NCI-H1417 treated with DMSO at 0.1 percent for 48 hours (cell line): Measurements from ENCODE around the gene BNC1.
"Not testable (repeated sequence)": the region's sequence is repeated elsewhere in the genome, so short reads cannot be mapped to it uniquely, and the experiment has no call there.

Source experiments
- DNase-seq: peaks from one replicate; lab custom pipeline; 2025; lab: John Stamatoyannopoulos, UW

Gene BNC1

DNA sequence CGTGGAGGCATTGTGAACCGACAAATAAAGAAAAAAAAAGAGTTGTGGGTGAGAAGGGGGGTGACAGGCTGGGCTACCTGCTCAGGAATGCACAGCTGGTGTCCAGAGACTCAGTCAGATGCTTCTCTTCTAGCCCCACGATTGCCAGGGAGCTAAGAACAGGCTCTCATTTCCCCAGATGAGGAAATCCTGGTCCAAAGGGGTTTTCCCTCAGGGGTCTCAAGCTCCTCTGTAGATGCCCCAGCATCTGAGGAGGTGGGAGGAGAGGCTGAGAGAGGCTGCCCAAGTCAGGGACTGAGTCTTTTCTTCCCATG, 35.5 kb downstream of the BNC1 start:
- DNase-seq = no peak

DNA sequence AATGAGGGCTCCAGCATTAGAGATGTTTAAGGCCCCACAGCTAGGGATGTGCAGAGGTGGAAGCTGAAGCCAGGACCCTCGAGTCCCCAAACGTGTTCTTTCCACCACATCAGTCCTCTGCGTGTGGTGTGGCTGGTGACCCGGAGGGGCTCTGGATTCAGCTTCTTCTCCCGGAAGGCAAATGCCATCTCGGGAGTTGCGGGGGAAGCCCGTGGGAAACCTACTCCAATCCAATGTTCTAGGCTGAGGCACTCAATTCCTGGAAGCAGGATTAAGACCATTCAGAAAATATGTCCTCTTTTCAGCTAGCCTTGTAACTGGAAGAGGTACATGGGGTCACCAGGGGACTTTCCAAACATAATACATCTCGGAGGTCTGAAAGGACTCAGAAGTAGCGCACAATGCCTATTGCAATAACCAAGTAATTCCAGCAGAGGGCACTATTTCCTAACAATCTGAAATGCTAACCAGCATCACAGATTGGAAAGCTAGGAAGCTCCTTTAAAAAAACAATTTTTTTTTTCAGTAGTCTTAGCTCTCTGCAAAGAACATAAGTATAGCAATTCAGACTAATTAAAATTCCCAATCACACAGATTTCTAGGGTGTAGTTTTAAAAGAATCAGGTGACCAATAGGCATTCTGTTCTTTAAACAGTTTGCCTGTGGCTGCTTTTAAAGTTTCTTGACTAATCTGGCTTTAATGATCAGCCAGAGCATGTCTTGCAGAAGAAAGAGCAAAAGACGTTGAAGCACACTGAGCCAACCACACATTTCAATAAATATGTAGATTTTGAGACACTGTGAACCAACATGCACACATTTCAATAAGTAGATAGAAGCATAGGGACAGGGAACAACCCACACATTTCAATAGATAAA, 36.1 kb downstream of the BNC1 start:
- peak; percentile 30 for DNase-seq

DNA sequence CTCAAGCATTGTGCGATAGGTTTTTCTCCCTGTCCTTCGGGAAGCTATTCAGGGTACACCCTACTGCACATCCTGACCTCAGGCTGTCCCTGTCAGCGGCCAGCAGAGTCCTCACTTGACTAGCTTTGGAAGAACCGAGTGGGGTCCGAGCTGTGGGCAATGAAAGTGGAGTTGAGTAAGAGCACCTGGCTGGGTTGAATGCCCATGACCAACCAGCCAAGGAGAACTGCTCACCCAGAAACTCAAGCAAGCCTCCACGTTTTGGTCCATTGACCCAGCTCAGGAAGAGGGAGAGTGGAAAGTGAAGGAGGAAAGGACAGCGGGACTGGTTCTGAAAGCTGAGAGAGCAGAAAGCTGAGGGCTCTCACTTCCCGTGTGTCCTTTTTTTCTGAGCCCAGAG, 40.8 kb downstream of the BNC1 start:
- DNase-seq = no peak

DNA sequence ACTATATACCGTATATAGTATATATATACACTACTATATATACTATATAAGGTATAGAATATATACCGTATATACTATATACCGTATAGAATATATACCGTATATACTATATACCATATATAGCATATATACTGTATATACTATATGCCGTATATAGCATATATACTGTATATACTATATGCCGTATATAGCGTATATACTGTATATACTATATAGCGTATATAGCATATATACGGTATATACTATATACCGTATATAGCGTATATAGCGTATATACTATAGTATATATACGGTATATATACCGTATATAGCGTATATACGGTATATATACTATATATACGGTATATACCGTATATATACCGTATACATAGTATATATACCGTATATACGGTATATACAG, 54.2 kb downstream of the BNC1 start:
- no peak for DNase-seq

DNA sequence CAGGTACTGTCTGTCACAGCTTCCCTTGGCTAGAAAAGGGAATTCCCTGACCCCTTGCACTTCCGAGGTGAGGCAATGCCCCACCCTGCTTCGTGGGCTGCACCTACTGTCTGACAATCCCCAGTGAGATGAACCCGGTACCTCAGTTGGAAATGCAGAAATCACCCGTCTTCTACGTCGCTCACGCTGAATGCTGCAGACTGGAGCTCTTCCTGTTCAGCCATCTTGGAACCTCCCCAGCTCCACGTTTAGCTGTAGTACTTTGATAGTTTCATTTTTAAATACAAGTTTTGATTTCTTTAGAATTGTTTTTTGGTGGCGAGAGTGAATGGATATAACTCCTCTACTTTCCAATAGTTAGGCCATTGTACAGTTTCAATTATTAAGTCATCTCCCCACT, 59.0 kb downstream of the BNC1 start:
- DNase-seq = no peak

DNA sequence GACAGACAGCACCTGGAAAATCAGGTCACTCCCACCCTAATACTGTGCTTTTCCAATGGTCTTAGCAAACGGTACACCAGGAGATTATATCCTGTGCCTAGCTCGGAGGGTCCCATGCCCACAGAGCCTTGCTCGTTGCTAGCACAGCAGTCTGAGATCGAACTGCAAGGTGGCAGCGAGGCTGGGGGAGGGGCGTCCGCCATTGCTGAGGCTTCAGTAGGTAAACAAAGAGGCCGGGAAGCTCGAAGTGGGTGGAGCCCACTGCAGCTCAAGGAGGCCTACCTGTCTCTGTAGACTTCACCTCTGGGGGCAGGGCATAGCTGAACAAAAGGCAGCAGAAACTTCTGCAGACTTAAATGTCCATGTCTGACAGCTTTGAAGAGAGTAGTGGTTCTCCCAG, 62.7 kb downstream of the BNC1 start:
- not testable (repeated sequence) for DNase-seq

DNA sequence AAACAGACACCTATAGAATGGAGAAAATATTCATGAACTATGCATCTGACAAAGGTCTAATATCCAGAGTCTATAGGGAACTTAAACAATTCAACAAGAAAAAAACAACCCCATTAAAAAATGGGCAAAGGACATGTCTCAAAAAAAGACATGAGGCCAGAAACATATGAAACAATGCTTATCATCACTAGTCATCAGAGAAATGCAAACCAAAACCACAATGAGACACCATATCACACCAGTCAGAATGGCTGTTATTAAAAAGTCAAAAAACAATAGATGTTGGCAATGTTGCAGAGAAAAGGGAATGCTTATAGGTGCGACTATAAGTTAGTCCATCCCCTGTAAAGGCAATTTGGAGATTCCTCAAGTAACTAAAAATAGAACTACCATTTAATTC, 65.4 kb downstream of the BNC1 start:
- DNase-seq = no peak

DNA sequence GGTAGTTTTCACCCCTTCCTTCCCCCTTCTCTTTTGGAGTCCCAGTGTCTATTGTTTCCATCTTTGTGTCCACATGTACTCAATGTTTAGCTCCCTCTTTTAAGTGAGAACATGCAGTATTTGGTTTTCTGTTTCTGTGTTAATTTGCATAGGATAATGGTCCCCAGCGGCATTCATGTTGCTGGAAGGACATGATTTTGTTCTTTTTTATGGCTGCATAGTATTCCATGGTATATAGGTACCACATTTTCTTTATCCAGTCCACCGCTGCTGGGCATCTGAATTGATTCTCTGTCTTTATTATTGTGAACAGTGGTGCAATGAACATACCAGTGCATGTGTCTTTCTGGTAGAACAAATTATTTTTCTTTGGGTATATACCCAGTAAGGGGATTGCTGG, 69.2 kb downstream of the BNC1 start:
- DNase-seq = no peak

DNA sequence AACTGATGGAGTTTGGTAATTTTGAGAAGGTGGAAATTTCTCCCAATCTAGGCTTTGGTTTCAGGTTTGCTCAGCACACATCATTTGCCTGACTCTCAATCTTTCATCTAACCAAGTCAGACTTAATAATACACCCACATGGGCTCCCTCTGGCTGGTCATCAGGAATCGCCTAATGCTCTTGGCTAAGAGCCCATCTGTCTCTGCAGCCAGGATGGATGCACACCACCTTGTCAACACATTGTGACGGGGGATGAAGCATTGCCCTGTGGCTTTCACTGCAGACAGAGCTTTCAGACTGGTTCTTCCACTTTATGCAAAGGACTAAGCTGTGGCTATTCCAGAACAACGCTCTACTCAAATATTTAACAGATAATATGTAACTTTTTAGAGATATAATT, 73.8 kb downstream of the BNC1 start:
- peak; percentile 54 for DNase-seq

DNA sequence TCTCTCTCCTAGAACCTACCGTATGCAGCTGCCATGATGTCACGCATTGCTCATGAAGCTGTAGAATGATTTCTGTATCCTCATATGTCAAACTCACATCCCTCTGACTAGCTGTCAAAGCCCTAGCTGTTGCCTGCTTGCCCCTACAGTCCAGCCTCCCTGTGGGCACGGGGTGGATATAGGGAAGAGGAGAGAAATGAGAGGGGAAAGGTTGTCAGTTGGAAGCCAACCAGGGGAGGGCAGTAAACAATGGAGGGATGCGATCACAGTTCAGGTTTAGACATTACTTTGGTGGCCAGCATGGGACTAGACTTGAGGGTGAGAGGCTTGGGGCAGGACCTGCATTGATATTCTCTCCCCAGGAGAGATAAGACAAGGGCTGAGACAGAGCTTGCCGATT, 75.1 kb downstream of the BNC1 start:
- no peak for DNase-seq

DNA sequence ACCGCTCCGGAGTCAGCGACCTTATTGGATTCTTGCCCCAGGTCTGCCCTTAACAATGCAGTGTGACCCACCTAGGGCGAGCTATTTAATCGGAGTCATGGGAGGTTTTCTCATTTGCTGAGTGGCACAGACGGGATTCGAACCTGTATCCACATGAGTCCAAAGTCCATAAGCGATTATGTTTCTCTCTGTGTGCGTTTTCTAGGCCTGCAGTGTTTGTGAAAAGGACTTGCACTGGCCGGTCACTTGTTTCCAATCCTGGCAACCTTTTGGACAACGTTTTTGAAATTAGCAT, 76.2 kb downstream of the BNC1 start:
- DNase-seq = no peak

DNA sequence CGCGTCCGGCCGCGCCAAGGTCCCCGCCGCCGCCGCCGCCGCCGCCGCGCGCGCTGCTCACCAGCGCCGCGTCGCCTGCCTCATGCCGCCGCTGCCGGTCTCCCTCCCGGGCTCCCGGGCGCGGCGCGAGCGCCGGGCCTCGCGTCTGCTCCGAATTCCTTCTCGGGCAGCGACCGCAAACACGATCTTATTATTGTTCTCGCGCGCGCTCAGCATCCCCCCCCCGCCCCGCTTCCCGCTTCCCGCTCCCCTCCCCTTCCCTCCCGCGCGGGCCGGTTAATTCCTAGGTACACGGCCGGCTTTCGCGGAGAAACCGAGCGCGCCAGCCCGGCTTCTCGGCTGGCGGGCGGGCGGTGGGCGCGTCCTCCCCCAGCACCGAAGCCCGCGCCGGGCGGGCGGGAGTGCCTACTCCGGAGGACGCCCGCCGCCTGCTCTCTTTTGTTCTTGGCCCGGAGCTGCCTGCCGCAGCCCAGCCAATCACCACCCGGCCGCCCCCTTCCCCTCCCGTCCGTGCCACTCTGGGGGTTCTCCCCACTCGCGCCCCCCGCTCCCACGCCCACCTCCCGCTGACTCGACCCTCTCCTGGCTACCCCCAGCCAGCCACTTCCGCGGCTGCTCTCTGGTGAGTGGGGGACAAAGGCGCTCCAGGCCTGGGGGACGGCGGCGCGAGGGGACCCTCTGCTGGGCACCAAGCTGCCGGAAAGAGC, 76.7 kb downstream of the BNC1 start, which contains the start of gene HDGFL3:
TSS of gene HDGFL3 (minus strand) at position 164 of the 707 bp plus-strand sequence. CDS start 409 bp downstream, outside the sequence.
- peak; percentile 15 for DNase-seq

DNA sequence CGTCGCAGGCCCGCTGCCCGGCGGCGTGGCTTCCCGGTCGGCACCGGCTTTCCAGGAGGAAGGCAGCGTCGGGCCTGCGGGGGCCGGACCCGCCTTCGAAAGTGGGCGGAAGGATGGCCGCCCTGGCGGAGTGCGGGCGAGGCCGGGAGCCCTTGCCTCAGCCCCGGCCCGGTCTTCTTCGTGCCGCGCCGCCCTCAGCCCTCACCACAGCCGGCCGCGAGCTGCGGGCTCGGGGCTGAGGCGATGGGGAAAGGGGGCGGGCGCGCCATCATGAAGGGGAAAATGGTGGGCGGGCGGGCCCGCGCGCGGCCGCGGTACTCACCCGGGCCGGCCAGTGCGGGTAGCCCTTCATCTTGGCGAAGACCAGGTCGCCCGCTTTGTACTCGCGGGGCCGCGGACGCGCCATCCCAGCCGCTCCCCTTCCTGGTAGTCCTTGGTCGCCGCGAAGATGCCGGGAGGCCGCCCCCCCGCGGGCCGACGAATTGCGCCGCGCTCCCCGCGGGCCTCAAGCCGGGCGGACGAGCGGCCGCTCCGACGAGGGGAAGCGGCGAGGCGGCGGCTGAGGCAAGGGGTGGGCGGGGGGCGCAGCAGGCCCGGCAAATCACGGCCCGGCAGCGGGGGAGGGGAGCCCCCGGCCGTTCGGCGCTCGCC, 77.3 kb downstream of the BNC1 start:
- DNase-seq = no peak

DNA sequence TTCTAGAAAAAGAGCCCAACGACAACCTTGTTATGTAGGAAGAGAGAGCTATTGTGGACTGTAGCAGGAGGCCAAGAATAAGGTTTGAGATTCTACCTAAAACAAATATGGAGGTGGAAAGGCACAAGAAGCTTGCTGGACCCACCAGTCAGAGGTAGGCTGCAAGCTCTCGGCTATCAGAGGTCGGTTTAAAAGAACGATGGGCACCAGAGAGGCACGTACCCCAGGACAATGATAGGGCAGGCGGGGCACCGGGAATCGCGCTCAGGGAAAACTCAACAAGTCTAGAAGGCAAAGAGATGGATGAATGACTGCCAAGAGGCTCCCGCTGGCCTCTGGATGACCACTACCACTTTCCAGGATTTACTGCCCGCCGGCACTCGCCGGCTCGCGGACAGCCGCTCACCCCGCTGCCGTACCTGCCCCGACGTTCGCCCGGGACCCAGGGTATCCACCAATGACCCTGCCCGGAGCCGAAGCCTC, 77.9 kb downstream of the BNC1 start:
- DNase-seq = no peak
